NCI-H1694 (cell line): ENCODE measurements around the gene PKDREJ.

ENCODE experiments used
- DNase-seq: peaks from one replicate; lab custom pipeline; 2025; lab: John Stamatoyannopoulos, UW

The PKDREJ gene

GRCh38 chr22:46290121-46290842 lies 27.1 kb upstream of the PKDREJ start:
- no peak for DNase-seq

GRCh38 chr22:46289244-46289891 lies 26.2 kb upstream of the PKDREJ start:
- no peak for DNase-seq

GRCh38 chr22:46288846-46289243 lies 25.7 kb upstream of the PKDREJ start:
- no peak for DNase-seq

GRCh38 chr22:46287873-46288751 lies 25.0 kb upstream of the PKDREJ start:
- no peak for DNase-seq

- DNase-seq: no peak
Observed at GRCh38 chr22:46286941-46287872, 24.1 kb upstream of the PKDREJ start.

GRCh38 chr22:46286006-46286405 lies 22.9 kb upstream of the PKDREJ start:
- no peak for DNase-seq

- DNase-seq: no peak
Observed at GRCh38 chr22:46281866-46282678, 18.9 kb upstream of the PKDREJ start.

- no peak for DNase-seq
Observed at GRCh38 chr22:46280999-46281623, 18.0 kb upstream of the PKDREJ start.

- no peak for DNase-seq
Observed at GRCh38 chr22:46280063-46280817, 17.1 kb upstream of the PKDREJ start.

GRCh38 chr22:46278656-46279645 lies 15.8 kb upstream of the PKDREJ start:
- no peak for DNase-seq

- no peak for DNase-seq
Observed at GRCh38 chr22:46276563-46276962, 13.4 kb upstream of the PKDREJ start.

GRCh38 chr22:46275455-46276122 lies 12.4 kb upstream of the PKDREJ start:
- DNase-seq: no peak

GRCh38 chr22:46274381-46274780 lies 11.2 kb upstream of the PKDREJ start:
- no peak for DNase-seq

GRCh38 chr22:46273432-46274148 lies 10.4 kb upstream of the PKDREJ start:
- DNase-seq: no peak

GRCh38 chr22:46272762-46273431 lies 9.8 kb upstream of the PKDREJ start:
- no peak for DNase-seq

- no peak for DNase-seq
Observed at GRCh38 chr22:46272196-46272595, 9.1 kb upstream of the PKDREJ start.

GRCh38 chr22:46269564-46269963 lies 6.4 kb upstream of the PKDREJ start:
- DNase-seq: no peak
